HK-2 (cell line): ENCODE data around the gene SLC27A3.

ENCODE experiments used
- DNase-seq: peaks from one replicate; pipeline ENCODE4 v3.0.0-alpha.2; 2018; ENCODE audit not compliant: unreplicated experiment

SLC27A3 gene, protein sequence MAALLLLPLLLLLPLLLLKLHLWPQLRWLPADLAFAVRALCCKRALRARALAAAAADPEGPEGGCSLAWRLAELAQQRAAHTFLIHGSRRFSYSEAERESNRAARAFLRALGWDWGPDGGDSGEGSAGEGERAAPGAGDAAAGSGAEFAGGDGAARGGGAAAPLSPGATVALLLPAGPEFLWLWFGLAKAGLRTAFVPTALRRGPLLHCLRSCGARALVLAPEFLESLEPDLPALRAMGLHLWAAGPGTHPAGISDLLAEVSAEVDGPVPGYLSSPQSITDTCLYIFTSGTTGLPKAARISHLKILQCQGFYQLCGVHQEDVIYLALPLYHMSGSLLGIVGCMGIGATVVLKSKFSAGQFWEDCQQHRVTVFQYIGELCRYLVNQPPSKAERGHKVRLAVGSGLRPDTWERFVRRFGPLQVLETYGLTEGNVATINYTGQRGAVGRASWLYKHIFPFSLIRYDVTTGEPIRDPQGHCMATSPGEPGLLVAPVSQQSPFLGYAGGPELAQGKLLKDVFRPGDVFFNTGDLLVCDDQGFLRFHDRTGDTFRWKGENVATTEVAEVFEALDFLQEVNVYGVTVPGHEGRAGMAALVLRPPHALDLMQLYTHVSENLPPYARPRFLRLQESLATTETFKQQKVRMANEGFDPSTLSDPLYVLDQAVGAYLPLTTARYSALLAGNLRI

GRCh38 chr1:153774780-153775457 lies at the start of gene SLC27A3:
Gene SLC27A3, plus strand, starts transcription at chr1:153775407. Its CDS starts 91 bp downstream, at chr1:153775498.
- no peak for DNase-seq

GRCh38 chr1:153727463-153728304 lies 47.5 kb upstream of the SLC27A3 start, which contains the start of gene INTS3:
Gene INTS3, plus strand, starts transcription at chr1:153728050. Its CDS starts 585 bp downstream, at chr1:153728635.
- peak; percentile 100 for DNase-seq

- peak; percentile 45 for DNase-seq
Observed at GRCh38 chr1:153728305-153729066, 46.7 kb upstream of the SLC27A3 start.

- no peak for DNase-seq
Observed at GRCh38 chr1:153730468-153730988, 44.7 kb upstream of the SLC27A3 start.

- DNase-seq = no peak
Observed at GRCh38 chr1:153733970-153734369, 41.2 kb upstream of the SLC27A3 start.

DNA sequence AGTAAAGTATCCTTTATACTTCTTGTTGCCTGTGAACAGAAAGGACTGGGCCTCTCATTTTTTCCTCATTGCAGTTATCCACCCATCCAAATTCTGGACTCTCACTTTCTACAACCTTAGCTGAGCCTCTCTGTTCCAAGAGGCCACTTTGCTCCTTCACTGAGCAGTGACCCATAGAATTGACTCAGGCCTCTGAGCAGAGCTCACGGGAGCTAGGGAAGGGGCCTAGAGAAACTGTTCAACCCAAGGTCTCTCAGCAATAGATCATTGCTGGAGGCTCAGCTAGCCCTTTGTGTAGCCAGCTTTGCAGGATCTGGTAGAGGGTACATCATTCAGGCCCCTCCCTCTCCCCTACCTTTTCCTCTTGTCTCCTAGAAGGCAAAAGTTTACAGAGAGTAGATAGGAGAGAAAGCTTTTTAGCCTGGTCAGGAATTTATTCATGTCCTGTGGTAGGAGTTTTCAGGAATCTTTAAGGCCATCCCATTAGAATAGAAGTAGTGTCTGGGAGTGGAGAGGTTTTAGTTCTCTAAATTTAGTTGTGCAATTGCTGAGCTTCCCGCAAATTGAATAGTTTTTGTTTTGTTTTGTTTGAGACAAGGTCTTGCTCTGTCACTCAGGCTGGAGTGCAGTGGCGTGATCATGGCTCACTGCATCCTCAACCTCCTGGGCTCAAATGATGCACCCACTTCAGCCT lies 40.7 kb upstream of the SLC27A3 start:
- DNase-seq = no peak

DNA sequence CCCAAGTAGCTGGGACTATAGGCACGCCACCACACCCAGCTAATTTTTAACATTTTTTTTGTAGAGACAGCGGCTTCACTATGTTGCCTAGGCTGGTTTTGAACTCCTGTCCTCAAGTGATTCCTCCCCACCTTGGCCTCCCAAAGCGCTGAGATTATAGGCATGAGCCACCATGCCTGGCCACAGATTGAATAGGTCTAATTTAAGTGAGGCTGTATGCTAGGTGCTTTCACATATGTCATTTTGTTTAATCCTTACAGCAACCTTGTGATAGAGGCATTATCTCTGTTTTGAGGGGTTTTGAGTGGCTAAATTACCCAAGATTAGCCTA lies 40.2 kb upstream of the SLC27A3 start:
- no peak for DNase-seq

- peak; percentile 45 for DNase-seq
Observed at GRCh38 chr1:153741986-153742385, 33.2 kb upstream of the SLC27A3 start.

DNA sequence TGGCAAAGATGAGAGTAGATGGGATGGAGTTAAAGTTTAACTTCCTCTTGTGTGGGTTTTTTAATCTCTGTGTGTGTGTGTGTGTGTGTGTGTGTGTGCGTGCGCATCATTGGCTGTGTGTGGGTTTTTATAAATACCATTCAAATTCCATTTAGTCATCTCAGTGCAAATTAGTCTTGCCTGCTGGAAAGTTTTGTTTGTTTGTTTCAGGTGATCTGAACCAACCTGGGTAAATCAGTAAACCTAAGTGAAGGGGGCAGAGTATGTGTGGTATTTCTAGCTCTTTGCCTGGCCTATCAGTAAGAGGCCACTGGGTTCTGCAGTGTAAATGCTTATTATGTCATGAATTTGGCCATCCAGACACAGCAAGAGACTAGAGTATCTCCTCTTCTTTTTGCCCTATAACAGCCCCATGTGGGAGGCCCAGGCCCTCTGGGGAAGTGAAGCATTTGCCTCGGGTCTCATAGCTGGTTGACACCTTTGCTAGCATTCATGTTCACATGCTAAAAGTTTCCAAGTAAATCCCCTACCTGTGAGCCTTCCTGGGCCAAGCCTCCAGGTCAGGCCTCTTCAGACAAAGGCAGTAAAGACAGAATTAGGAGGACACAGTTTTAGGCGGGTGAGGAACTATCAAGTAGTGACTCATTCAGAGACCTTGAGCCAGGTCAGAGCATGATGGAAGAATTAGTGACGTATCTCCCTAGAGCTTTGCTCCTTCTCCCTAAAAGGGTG lies 32.6 kb upstream of the SLC27A3 start:
- DNase-seq = peak; percentile 82

GRCh38 chr1:153745417-153745816 lies 29.8 kb upstream of the SLC27A3 start:
- no peak for DNase-seq

DNA sequence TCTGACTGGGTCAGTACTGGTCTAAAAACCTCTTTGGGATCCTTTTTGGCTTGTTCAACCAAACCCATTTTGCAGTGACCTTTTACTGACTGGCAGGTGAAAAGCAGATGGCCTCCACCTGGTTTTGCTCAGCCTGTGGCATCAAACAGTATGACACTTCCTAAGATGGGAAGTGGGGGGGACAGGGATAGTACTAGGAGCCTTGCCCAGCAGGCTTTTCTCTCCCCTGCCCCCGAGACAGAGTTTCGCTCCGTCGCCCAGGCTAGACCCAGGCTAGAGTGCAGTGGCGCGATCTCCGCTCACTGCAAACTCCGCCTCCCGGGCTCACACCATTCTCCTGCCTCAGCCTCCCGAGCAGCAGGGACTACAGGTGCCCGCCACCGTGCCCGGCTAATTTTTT lies 29.0 kb upstream of the SLC27A3 start:
- DNase-seq = no peak

DNA sequence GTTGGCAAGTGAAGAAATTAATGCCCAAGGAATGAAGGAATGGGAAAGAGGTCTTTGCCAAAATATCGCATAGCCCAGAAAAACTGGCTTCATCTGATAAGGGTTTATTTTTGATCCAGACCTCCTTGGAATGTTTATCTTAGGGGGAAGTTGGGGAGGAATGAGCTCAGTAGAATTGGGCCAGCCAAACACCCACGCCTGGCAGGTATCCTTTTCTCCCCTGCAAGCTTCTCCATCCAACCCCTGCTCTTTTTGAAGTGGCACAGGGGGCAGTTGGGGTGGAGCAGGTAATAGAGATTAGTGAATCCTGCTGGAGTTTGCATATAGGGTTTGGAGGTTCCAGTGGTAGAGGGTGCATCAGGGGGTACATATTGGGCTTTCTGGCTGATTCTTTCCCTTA lies 26.3 kb upstream of the SLC27A3 start:
- no peak for DNase-seq

DNA sequence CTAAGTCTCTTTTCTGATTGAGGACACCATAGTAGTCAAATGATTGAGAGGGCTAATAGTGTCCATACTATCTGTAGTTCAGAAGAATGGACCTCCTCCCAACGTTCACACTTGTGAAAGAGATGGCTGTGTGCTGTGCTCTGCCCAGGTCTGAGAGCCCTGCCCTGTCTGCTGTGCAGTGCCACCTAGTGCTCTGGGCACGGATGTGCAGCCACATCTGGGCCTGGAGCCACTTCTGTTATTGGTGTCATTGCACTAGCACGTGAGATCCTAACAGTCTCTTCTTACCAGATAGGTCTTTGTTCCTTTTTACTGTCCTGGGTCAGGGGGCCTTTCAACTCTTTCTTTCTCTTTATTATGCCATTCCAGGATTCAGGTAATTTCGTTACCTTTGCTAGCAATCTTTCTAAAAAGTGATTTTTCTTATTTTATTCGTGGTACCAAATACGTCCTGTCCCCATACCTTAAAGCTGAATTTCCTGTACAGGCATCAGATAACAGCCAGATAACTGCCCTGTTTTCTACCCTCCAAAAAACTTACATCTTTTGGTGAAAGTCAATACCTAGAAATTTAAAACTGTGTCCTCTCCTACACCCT lies 25.7 kb upstream of the SLC27A3 start:
- DNase-seq = peak; percentile 67

- no peak for DNase-seq
Observed at GRCh38 chr1:153750026-153750995, 24.9 kb upstream of the SLC27A3 start.

- no peak for DNase-seq
Observed at GRCh38 chr1:153752072-153752471, 23.1 kb upstream of the SLC27A3 start.

GRCh38 chr1:153752571-153753195 lies 22.5 kb upstream of the SLC27A3 start:
- peak; percentile 72 for DNase-seq

DNA sequence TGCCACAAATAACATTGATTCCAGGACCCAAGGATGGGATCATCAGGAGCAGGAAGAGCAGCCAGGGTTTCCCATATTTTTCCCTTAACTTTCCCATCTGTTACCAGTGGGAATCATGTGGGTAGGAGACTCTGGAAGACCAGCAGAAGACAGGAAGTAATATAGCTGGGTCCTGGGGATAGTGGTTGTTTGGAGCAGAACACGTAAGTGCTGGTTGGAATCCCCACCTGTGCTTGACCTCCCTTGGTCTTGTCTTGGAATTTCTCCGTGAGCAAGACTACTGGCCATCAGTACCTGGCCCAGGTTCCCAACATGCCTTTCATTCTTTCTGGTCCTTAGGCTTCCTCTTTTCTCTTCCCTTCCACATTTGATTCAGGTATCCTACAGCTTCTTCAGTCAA lies 20.9 kb upstream of the SLC27A3 start:
- DNase-seq = no peak
